Activated T-helper 9 cell treated with anti-CD3 and anti-CD28 coated beads, Interleukin-2, amount 50 U/mL, for 16 hours (primary cell): ENCODE measurements around the gene SGK1.
"Not testable (repeated sequence)": the region's sequence is repeated elsewhere in the genome, so short reads cannot be mapped to it uniquely, and the experiment has no call there.

Experiments used
- DNase-seq: peaks from one replicate; pipeline ENCODE4 v3.0.0-alpha.2; 2020; ENCODE audit warnings: low read depth

Gene SGK1

DNA sequence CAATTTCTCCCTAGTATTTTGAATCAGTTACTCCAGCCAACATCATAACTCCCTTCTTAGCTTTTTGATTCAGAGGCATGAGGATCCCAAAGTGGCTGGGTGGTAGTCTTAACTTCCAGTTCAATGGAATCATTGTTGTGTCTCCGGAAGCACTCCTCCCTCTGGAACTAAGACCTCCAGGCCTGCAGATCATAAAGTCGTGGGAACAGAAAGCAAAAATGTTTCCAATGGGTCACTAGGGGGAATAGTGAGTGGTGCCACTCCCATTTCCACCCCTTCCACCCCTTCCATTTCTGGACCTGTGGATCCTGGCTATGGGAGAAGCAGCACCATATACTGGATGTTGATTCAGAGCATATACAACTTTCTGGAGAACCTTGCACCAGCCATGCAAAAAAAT lies 130.8 kb downstream of the SGK1 start:
- no peak for DNase-seq

DNA sequence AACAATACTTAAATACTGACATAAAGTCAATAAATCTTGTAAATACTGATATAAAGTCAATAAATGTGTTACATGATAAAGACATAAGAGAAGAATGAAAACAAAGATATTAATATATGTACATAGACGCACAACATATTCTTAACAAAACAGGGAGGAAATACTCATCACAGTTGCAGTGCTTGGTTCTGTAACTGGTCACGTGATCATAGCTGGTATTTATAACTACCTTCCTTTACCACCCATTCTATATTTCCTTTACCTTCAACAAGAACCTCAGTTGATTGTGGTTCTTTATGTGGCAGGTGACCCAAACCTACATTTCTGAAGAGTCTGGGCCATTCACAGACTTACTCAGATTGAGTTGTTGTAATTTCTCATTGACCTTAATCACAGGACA lies 131.6 kb downstream of the SGK1 start:
- no peak for DNase-seq

DNA sequence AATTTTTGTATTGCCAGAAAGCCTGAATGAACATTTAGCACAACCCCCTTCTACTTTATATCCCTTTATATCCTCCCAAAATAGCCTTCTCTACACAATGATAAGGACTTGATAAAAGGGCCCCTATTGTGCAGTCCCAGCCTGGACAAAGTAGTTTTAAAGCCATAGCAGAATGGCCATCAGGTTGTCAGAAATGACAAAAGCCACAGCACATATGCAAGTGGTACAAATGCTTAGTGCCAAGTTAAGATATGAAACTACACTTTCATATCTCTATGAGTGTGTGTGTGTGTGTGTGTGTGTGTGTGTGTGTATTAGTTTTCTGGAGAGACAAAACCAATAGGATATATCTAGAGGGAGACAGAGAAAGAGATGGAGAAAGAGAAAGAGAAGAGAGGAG lies 132.6 kb downstream of the SGK1 start:
- no peak for DNase-seq

DNA sequence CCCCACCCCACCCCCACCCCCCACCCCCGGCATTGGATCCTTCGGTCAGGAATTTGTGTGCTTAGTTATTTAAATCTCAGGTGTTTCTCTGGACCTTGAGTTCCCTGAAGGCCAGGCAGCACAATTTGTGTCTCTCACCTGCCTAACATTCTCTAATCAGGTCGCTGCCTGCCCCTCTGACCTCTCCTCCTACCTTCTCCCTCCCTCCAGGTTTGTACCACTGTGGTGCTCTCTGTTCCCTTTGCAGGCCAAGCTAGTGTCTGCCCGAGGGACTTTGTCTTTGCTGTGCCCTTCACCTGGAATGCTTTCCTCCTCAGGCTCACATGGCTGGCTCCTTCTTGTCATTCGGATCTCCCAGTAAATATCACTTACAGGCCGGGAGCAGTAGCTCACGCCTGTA lies 134.1 kb downstream of the SGK1 start:
- no peak for DNase-seq

DNA sequence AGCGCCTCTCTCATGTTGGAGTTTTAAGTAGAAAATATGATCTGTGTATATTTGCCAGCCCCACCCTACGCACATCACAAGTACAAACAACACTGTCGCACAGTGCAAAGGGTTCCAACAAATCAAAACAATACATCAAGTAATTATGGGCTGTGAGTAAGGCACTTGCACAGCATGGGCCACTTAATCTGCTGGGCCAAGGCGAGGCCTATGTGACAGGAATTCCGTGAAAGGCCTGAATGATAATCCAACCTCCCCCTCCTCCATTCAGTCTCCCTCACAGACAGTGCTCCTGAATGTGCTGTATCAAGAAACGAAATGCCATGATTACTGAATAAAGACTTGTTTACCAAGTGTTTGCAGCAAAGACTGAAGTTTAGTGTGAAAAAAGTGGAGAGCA lies 135.4 kb downstream of the SGK1 start:
- DNase-seq = no peak

DNA sequence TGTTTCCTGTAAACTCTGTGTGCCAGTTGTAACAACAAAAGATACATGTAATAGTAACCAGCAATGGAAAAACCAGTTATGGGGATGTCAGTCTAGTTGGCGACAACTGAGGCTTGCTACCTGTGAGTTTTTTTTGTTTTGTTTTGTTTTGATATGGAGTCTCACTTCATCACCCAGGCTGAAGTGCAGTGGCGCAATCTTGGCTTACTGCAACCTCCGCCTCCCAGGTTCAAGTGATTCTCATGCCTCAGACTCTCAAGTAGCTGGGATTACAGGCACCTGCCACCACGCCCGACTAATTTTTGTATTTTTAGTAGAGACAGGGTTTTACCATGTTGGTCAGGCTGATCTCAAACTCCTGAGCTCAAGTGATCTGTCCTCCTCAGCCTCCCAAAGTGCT lies 136.2 kb downstream of the SGK1 start:
- not testable (repeated sequence) for DNase-seq

DNA sequence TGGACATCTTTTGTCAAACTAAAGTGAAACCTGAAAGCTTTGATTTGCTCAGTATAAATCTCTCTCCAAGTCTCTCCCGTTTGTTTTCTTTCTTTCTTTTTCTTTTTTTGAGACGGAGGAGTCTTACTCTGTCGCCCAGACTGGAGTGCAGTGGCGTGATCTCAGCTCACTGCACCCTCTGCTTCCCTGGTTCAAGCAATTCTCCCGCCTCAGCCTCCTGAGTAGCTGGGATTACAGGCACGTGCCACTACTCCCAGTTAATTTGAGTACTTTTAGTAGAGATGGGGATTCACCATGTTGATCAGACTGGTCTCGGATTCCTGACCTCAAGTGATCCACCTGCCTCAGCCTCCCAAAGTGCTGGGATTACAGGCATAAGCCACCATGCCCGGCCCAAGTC lies 136.7 kb downstream of the SGK1 start:
- not testable (repeated sequence) for DNase-seq

DNA sequence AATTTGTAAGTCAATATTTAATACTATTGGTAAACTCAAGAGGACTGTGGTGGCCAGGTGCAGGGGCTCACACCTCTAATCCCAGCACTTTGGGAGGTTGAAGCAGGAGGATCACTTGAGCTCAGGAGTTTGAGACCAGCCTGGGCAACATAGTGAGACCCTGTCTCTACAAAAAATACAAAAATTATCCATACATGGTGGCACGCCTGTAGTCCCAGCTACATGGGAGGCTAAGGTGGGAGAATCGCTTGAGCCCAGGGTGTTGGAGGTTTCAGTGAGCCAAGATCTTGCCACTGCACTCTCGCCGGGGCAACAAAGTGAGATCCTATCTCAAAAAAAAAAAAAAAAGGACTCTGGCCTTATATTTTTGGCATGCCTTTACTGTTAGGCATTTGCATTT lies 137.4 kb downstream of the SGK1 start:
- not testable (repeated sequence) for DNase-seq

DNA sequence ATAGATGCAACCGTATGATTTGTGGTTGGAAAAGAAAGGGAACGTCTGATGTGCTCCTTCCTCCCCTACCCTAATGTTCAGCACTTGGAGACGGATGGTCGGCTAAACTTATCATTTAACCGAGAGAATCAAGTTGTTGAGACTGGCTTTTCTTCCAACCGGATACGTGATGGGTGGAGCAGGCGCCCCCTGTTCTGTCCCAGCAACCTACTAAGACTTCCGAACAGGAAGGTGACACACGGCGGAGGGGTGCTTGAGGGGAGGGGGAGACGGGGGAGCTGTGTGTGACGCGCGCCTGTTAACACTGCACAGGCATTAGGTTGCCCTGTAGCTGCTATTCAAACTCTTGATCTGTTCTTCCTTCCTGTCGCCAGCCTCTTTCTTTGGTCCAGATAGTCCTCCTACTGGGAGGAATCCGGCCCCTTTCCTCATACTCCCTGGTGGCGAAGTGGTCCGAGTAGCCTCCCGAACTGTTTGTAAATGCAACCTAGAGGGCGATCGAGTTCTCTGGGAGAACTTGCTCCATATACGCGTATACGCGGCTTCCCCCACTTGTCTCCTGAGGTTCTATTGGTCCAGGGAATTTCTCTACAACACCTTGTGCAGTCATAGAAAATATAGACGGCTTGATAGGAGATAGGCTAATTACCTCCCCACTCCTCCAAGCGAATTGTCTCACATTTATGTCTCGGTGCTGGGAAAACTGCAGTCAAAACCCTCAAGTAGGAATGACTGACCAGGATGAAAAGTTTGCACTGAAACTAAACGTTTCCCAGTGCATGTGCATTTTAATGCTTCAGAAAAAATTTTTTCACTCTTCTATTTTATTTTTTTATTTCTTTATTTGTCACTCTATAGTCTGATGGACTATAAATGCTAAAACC lies 139.5 kb downstream of the SGK1 start:
- DNase-seq = peak; percentile 75

DNA sequence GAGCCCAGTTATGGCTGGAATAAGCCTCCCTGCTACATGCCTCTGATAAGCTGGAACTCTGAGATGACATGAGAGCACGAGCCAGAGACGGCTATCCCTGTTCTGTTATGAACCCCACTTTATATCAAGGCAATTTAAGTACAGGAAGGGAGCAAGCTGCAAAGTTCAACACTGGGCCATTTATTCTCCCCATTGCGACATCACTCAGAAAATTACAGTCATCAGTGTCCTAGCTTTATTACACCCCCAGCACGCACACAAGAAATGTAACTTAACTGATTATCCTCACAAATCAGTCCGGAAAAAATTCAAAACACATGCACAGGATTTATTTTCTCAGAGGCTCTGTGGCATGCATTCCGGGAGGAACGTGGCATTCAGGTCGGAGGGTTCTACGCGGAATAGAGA lies 140.2 kb downstream of the SGK1 start:
- no peak for DNase-seq

DNA sequence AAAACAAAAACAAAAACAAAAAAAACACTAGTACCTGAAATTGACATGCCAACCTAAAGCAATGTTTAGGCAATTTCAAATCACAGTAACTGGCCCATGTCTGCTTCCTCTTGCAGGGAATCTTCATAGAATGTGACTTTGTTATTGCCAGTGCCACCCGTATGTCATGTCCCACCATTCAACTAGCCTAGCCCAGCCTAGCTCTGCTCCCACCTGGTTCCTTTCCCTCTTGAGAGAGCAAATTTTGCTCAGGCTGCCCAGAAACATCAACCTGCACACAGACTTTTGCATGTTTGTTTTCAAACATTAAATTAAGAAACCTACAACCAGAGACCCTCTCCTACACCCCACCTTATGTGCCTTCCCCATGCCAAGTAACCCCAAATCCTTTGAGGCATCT lies 140.7 kb downstream of the SGK1 start:
- DNase-seq = no peak

DNA sequence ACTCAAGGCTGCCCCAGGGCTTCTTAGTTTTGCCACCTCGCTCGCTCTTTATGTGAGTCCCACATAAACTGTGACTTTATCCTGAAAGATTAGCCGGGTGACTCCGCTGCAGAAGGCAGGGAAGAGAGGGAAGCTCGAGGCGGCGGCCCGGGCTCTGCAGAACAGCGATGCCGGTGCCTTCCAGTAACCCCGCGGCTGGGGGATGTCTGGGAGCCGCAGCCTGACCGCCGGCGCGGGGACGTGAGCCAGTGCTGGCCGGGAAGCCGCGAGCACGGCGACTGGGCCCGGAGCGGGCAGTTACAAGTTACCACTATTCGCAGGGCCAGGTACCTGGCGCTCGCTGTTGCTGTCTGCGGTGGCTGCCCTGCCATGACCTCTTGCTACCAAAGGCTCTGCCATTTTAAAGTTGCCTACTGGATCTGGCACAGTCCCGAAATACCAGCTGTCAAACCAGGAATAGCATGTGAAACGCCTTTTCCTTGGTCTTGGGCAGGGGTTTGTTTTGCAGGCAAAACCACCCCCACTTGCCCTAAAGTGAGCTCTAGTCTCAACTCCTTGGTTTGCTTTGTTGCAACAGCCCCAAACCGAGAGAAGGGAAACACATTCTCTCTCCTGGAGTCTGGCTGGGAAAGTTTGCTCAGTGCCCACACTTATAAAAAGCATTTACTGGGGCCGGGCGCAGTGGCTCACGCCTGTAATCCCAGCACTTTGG lies 141.5 kb downstream of the SGK1 start:
- DNase-seq = no peak

DNA sequence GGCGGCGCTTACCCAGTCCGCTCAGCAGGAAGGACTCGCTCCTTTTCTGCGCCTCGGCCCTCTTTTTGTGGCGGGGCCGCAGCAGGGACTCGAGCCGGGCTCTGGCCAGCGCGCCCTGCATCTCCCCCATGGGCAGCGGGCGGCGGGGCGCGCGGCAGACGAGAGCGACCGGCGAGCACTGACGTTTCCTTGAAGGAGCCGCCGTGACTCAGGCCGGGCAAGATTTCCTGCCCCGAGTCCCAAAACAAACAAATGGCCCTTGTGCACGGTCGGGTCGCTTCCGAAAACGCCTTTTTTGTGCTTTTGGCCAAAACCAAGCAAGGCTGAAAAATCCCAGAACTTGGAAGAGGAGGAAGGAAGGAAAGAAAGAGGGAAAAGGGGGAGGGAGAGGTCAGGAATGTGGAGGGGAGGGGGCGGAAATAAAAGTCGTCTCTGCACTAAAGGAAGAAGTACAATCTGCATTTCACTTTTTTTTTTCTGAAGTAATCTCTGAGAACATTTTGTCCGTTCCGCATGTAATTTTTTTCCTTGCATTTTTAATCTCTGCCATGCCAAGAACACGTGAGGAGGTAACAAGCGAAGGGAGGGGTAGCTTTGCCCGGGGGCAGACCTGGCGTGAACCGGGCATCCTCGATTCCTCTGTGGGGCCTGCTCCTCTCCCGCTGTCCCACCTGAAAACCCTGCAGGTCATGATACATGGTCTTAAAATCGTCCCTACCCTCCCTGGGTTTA lies 142.2 kb downstream of the SGK1 start:
- DNase-seq = peak; percentile 41

DNA sequence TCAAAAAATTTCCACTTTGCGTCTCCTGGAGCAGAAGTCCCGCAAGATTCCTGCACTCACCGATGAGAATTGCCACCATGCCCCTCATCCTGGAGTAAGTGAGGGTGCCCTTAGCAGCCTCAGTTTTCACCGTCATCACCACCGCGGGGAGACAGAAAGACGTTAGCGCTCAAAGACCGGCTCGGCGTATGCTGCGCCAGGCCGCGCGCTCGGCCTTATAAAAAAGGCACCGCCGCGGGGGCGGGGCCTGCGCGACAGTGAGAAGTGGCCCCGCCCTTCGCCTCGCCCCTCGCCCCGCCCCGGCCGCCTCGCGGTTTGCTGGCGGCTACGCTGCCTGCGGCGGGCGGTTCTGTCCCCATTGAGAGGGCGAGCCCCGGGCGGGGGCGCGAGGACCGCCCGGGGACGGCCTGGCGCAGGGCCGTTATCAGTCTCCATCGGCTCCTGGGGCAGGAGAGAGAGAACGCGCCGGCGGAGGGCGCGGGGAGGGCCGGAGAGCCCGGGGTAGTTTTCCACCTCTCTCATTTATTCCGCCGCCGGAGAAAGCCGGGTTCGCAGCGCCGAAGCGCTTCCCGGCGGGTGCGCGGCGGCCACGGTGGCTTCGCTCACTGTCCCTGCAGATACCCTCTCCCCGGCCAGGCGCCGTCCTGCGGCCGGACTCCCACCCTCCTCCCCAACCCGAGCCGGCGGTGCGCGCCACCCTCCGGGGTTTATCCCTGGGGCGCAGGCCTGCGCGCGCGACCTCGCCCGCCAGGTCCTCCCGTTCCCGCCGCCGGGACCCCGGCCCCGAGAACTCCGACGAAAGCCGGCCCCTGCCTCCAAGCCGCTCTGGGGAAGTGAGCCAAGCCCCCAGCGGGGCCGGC lies 143.0 kb downstream of the SGK1 start:
- peak; percentile 94 for DNase-seq

DNA sequence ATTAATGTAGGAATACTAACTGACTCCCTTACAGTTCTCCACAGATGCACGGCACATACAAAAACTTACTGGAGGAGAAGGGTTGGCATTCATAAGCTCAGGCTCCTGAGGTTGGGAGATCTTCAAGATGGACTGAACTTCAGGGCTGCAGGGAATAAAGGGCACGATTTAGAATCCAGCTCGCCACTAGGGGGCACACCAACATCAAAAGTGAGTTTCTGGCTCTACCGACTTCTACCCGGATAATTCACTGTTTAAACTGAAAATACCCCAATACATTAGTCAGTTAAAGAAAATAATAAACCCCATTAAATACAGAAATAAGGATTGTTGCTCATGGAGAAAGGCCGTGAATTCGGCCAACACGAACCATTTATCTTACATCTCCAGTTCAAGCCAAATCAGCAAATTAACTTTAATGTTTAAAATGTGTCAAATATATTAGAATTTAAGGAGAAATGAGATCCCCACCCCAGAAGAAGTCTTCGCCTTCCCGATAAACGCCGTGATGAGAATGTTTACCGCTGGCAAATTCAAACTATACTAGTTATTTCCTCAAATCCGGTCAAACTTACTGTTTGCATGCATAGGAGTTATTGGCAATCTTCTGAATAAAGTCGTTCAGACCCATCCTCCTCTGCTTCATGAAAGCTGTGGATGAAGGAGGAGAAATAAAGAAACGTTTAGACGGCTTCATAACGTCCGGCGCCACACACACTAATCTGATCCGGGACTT lies 143.8 kb downstream of the SGK1 start:
- peak; percentile 83 for DNase-seq

DNA sequence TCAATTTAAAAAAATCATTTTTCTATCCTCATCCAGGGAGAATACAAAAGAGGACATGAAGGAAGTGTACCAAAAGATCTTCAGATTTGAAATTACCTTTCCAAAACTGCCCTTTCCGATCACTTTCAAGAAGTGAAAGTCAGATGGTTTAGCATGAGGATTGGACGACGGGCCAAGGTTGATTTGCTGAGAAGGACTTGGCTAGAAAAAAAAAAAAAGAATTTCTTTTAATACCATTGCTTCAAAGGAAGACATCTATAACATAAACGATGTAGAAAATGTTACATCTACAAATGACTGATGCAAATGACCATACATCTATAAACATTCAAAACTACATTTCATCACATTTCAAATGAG lies 144.6 kb downstream of the SGK1 start:
- no peak for DNase-seq

DNA sequence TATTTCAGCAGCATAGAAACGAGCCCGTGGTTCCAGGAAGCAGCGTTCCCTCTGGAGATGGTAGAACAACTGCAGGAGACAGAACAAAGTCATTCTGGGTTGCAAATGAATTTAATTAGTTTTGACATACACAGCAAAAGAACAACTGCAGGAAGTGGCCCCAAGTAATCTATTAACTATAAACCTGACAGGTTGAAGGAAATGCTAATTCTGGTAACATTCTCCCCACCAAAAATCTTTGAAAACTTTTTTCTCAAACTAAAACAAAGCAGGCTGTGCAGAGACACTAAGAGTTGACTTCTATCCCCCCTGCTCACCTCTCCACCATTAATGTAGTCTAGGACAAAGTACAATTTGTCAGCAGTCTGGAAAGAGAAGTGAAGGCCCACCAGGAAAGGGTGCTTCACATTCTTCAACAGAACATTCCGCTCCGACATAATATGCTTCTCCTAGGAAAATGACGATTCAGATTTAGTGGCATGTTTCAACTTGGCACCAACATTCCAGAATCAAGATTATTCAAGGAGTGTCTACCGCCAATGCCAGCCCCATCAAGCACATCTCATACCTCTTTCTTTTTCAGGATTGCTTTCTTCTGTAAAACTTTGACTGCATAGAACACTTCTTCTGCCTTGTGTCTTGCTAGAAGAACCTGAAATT lies 145.1 kb downstream of the SGK1 start:
- DNase-seq = no peak

DNA sequence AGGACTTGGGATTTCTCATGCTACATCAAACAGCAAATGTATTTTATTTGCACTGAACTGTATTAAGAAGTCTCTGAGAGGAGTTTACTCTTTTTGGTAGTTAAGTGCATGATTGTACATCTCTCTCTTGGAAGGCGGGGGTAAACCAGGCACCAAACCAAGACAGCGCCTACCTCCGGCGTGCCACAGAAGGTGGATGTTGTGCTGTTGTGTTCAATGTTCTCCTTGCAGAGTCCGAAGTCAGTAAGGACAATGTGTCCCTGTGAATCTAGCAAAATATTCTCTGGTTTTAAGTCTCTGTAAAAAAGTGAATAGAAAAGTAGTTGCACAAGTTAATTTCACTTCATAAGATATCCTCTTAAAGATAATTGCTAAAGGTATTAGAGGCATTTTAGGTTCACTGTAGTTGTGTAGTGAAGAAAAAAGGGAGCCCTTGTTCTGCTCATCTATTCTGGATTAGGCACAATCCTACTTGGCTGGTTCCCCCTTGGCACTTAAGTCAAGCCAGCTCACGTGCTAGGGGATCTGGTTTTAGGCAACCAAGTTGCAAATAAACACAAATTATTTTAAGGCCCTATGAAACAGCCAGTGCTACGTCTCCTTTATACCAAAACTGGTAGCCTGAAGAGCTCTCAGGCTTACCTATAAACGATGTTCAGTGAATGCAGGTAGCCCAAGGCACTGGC lies 145.7 kb downstream of the SGK1 start:
- DNase-seq = no peak

DNA sequence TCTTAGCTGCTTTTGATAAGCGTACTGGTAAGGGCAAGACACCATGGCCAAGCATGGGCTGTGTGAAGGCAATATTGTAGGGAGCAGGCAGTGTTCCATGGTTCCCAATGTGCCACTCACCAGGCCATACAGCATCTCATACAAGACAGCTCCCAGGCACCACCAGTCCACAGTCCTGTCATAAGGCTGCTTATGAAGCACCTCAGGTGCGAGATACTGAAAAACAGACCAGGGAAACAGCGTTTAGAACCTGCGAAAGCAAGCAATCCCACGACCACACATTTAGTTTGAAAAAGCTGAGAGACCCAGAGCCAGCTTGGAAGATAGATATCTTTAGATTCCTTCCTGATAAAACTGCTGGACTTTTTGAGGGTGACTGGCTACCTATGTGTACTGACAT lies 146.4 kb downstream of the SGK1 start:
- no peak for DNase-seq

DNA sequence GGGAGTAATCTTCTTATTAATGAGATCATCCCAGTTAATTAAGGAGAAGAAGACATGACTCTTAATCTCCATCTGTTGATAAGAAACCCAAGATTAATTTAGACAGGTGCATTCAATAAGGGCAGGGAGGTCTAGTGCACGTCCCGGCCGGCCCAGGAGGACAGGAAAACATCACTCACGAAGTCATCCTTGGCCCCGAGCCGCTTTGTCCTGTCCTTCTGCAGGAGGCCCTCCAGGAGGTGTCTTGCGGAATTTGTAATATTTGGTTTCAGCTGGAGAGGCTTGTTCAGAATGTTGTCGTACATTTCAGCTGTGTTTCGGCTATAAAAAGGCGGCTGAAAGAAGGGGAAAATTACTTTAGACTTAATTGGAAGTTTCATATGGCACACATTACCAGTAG lies 147.1 kb downstream of the SGK1 start:
- no peak for DNase-seq
